Measurements from ENCODE around the gene NPTX2. TPM values are rescaled to one million over a fixed set of nuclear protein-coding genes. Genes with fewer than 3 reads are reported as not detected.

The NPTX2 gene
- total and polyA plus RNA-seq, 8 donors, result 0.18 to 1.3 (median 0.38) TPM

DNA sequence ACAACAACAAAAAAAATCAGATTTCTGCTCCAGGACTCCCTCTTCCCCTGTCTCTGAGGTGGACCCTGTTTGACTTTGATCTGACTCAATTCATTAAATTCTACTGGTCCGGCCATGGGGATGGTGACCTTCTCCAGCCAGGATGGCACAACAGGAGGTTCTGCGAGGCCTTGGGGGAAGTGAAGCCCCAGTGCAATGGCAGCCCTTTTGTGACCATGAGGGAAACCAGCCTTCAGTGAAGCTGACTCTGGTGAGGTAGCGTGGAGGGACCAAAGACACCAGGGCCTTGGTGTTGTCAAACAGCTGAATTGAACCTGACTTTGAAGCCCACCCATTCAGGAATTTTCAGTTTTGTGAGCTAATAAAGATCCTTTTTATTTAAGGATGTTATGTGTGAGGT lies 44.5 kb downstream of the NPTX2 start:
- DNase-seq (no peak), ATAC-seq (no peak)
- Histone ChIP-seq H3K9me3 (peaks cover 0 to 20% of the 10 kb centered on the region in 2 donors), H3K27me3 (no peaks in the 10 kb centered on the region), H3K27ac (no peak overlapping the region), H3K4me3 (no peak overlapping the region), H3K36me3 (no peaks in the 10 kb centered on the region), H3K4me1 (no peaks in the 10 kb centered on the region)
- no peak for TF ChIP-seq CTCF (IDR thresholded peaks at IDR 0.05)
- intact Hi-C loops (cut with DNase I), result no loop called here

- no peak overlapping the region for H3K27ac ChIP-seq
- no peaks in the 10 kb centered on the region for H3K36me3 ChIP-seq
- no peak for ATAC-seq
- H3K4me1 ChIP-seq, result no peaks in the 10 kb centered on the region
- intact Hi-C loops (cut with DNase I), result no loop called here
- TF ChIP-seq CTCF (IDR thresholded peaks at IDR 0.05), result no peak
- no peak overlapping the region for H3K4me3 ChIP-seq
- peaks cover 0 to 20% of the 10 kb centered on the region in 2 donors for H3K9me3 ChIP-seq
- DNase-seq, result no peak
- H3K27me3 ChIP-seq, result peaks cover 0 to 3% of the 10 kb centered on the region in 2 donors
Measured at GRCh38 chr7:98662289-98662688, 45.2 kb downstream of the NPTX2 start.

DNA sequence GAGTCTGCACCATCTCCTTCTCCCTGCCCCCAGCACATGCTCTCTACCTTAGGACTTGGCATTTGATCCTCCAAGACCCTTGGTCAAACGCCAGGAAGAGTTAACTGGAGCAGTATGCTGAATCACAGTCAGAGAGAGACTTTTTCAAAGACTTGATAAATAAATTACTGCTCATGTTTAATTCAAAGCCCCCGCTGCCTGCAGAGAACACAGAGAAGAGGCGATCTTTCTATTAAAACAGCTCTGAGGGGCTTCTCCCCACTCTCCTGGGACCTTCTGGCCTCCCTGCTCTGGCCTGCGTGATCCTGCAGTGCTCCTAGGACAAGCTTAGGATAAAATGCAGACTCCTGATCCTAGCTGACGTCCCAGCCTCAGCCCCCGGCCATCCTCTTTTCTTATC lies 47.8 kb downstream of the NPTX2 start:
- Histone ChIP-seq H3K27ac (no peak overlapping the region), H3K4me3 (no peak overlapping the region), H3K9me3 (peaks cover 0 to 20% of the 10 kb centered on the region in 2 donors), H3K36me3 (no peaks in the 10 kb centered on the region), H3K27me3 (peaks cover 0 to 16% of the 10 kb centered on the region in 2 donors), H3K4me1 (no peaks in the 10 kb centered on the region)
- intact Hi-C loops (cut with DNase I), result no loop called here
- TF ChIP-seq CTCF (IDR thresholded peaks at IDR 0.05), result no peak
- ATAC-seq, result no peak
- no peak for DNase-seq

- TF ChIP-seq CTCF (IDR thresholded peaks at IDR 0.05), result no peak
- no peaks in the 10 kb centered on the region for H3K36me3 ChIP-seq
- H3K4me1 ChIP-seq, result no peaks in the 10 kb centered on the region
- intact Hi-C loops (cut with DNase I), result no loop called here
- H3K27ac ChIP-seq, result no peak overlapping the region
- no peak overlapping the region for H3K4me3 ChIP-seq
- peaks cover 0 to 21% of the 10 kb centered on the region in 2 donors for H3K9me3 ChIP-seq
- DNase-seq, result no peak
- H3K27me3 ChIP-seq, result peaks cover 0 to 16% of the 10 kb centered on the region in 2 donors
- no peak for ATAC-seq
Measured at GRCh38 chr7:98668255-98668654, 51.2 kb downstream of the NPTX2 start.

DNA sequence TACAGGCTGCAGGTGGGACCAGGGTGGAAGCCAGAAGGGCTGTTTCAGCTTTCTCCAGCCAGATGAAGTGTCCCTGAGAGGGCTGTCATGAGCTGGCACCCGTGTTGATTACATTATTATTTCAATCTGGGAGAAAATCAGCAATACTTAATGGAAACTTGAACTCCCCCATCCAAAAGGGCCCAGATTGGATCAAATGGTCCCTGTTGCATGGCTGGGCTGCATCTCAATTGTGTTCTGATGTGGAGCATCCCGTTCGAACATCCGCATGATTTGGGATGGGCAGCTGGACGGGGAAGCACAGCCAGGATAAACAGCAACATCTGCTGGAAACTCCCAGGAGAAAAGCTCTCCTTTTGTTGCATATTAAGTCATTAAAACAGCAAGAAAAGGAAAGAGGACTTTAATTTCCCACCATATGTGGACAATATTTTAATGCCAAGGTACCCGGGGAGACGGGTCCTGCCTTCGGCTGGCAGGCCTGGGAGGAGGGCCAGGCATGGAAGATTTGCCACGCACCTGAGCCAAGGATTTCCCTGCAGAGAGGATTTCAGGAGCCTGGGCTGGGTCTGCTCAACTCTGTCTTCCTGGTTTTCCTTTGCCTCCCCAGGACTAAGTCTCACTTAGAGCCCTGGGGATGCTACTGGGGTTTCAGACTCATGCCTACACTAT lies 52.4 kb downstream of the NPTX2 start:
- Histone ChIP-seq H3K4me1 (no peaks in the 10 kb centered on the region), H3K36me3 (no peaks in the 10 kb centered on the region), H3K9me3 (peaks cover 0 to 14% of the 10 kb centered on the region in 2 donors), H3K27ac (no peak overlapping the region), H3K4me3 (no peak overlapping the region), H3K27me3 (peaks cover 0 to 16% of the 10 kb centered on the region in 2 donors)
- TF ChIP-seq CTCF (IDR thresholded peaks at IDR 0.05), result no peak
- DNase-seq, result no peak
- no peak for ATAC-seq
- intact Hi-C loops (cut with DNase I), result no loop called here
